Measurements from ENCODE around the gene WWC2.

GRCh38 chr4:183154701-183155391 is 55.8 kb downstream of the WWC2 start:
- TF ChIP-seq CTCF (IDR thresholded peaks at IDR 0.05) (no peak), POLR2A (IDR thresholded peaks at IDR 0.05) (no peak)

Data from esophagus squamous epithelium (tissue), 4 donors.